Testis (tissue), 2 donors: ENCODE measurements around the gene DRC1.

Source experiments
- POLR2A ChIP-seq: fragments of 450-650 bp; IDR thresholded peaks from one replicate; pipeline ENCODE4 v1.6.1; 2017; ENCODE audit warnings: antibody characterized with exemption, mild to moderate bottlenecking, moderate library complexity
- TF ChIP-seq, protein P1 (sequence below), 3 experiments: fragments of 450-650 bp in 2 of 3; fragments of 200-600 bp in 1 of 3; sonication (generic) in 1 of 3; IDR thresholded peaks; one replicate each; pipeline ENCODE4 v1.5.1; 2016 to 2019; ENCODE audit warnings: antibody characterized with exemption in 3 of 3, mild to moderate bottlenecking in 2 of 3, moderate library complexity in 1 of 3

DNA sequence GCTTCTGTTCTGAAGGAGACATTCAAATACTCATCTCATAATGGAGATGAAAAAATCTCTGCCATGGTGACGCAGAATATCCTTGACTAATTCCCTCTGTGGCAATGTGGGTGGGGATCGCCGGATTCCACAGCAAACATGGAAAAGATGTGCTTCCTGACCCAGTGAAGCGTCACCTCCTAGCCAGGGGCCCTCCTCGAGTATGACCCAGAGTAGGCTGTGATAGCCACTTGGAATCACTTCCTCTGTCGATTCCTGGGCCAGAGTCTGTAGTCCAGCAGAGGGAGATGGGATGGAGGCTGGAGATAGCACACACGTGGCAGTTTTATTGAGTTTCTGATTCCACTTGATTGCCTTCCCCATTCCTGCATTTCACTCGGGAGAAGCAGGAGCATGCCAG lies 36.8 kb downstream of the DRC1 start:
- TF ChIP-seq, protein P1, sequence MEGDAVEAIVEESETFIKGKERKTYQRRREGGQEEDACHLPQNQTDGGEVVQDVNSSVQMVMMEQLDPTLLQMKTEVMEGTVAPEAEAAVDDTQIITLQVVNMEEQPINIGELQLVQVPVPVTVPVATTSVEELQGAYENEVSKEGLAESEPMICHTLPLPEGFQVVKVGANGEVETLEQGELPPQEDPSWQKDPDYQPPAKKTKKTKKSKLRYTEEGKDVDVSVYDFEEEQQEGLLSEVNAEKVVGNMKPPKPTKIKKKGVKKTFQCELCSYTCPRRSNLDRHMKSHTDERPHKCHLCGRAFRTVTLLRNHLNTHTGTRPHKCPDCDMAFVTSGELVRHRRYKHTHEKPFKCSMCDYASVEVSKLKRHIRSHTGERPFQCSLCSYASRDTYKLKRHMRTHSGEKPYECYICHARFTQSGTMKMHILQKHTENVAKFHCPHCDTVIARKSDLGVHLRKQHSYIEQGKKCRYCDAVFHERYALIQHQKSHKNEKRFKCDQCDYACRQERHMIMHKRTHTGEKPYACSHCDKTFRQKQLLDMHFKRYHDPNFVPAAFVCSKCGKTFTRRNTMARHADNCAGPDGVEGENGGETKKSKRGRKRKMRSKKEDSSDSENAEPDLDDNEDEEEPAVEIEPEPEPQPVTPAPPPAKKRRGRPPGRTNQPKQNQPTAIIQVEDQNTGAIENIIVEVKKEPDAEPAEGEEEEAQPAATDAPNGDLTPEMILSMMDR (IDR thresholded peaks at IDR 0.05) = no peak
- no peak for TF ChIP-seq POLR2A
